Liver (tissue), 3 donors: Measurements from ENCODE around the gene PITX2.

Experiments
- ATF3 ChIP-seq: IDR thresholded peaks from 2 replicates; pipeline ENCODE4 v1.6.1; 2016; ENCODE audit warnings: antibody characterized with exemption
- CTCF ChIP-seq: fragments of 150-350 bp; IDR thresholded peaks from 2 replicates; pipeline ENCODE4 v1.5.1; 2017; ENCODE audit warnings: improper control_type of control experiment, low read depth, low read length; ENCODE audit not compliant: missing input control
- EGR1 ChIP-seq, 2 donors: IDR thresholded peaks; 2 replicates each; pipeline ENCODE4 v1.6.1; 2016 to 2018; ENCODE audit warnings: antibody characterized with exemption in 2 of 2, low read depth in 2 of 2
- FOXA1 ChIP-seq: IDR thresholded peaks from 2 replicates; pipeline ENCODE4 v1.6.1; 2016; ENCODE audit warnings: antibody characterized with exemption
- GABPA ChIP-seq, 2 donors: IDR thresholded peaks in 1 of 2; conservative IDR thresholded peaks in 1 of 2; 2 replicates each; pipeline ENCODE4 v1.6.1; 2016; ENCODE audit warnings: antibody characterized with exemption in 2 of 2, mild to moderate bottlenecking in 1 of 2, moderate library complexity in 1 of 2
- JUND ChIP-seq, 2 donors: IDR thresholded peaks; 2 replicates each; pipeline ENCODE4 v1.6.1; 2016; ENCODE audit warnings: antibody characterized with exemption in 2 of 2
- MAX ChIP-seq: IDR thresholded peaks from 2 replicates; pipeline ENCODE4 v1.6.1; 2016; ENCODE audit warnings: antibody characterized with exemption
- RAD21 ChIP-seq, 2 donors: IDR thresholded peaks; 2 replicates each; pipeline ENCODE4 v1.6.1; 2016; ENCODE audit warnings: antibody characterized with exemption in 2 of 2, mild to moderate bottlenecking in 2 of 2
- REST ChIP-seq: IDR thresholded peaks from 2 replicates; pipeline ENCODE4 v1.6.1; 2016; ENCODE audit warnings: antibody characterized with exemption, mild to moderate bottlenecking
- SP1 ChIP-seq: IDR thresholded peaks from 2 replicates; pipeline ENCODE4 v1.6.1; 2018; ENCODE audit warnings: antibody characterized with exemption, mild to moderate bottlenecking
- TAF1 ChIP-seq: conservative IDR thresholded peaks from 2 replicates; pipeline ENCODE4 v1.6.1; 2016; ENCODE audit warnings: antibody characterized with exemption, mild to moderate bottlenecking
- YY1 ChIP-seq: IDR thresholded peaks from 2 replicates; pipeline ENCODE4 v1.6.1; 2016; ENCODE audit warnings: antibody characterized with exemption, mild to moderate bottlenecking
- ZBTB33 ChIP-seq: IDR thresholded peaks from 2 replicates; pipeline ENCODE4 v1.6.1; 2016; ENCODE audit warnings: antibody characterized with exemption
- donor health status: healthy.
- donor health status: healthy.

GRCh38 chr4:110633358-110634341, 10.8 kb upstream of the PITX2 start:
- TF ChIP-seq CTCF (no peak), GABPA (IDR thresholded peaks at IDR 0.05 in 1 of 2, conservative IDR thresholded peaks at IDR 0.05 in 1 of 2) (no peak), SP1 (no peak), YY1 (no peak), MAX (no peak), EGR1 (IDR thresholded peaks at IDR 0.05; ENCODE audit: low read depth in 2 of 2) (no peak), JUND (IDR thresholded peaks at IDR 0.05) (no peak), FOXA1 (no peak), REST (no peak), ATF3 (no peak), TAF1 (no peak), ZBTB33 (no peak), RAD21 (IDR thresholded peaks at IDR 0.05) (no peak)
